MCF 10A (cell line): ENCODE measurements around the gene LDLRAD4. TPM values are rescaled to one million over a fixed set of nuclear protein-coding genes. Genes with fewer than 3 reads are reported as not detected.

Experiments used
- BruUV-seq: library from RNA; stranded (reverse); fragments of 400-500 nt; replicated peaks from 2 replicates; lab custom pipeline; 2021; lab: Mats Ljungman, UMichigan
- CTCF ChIA-PET: fragments of 300-600 bp; sonication (Branson Sonifier 250); formaldehyde crosslinking; extraction: SDS; loops from one replicate; lab custom pipeline; 2021; ENCODE audit warnings: antibody characterized with exemption, inconsistent platforms; lab: Yijun Ruan, JAX
- POLR2A ChIA-PET: fragments of 300-600, 350-650 bp; sonication (Branson Sonifier 250); formaldehyde crosslinking; extraction: SDS; loops from one replicate; lab custom pipeline; 2020; ENCODE audit warnings: antibody characterized with exemption, inconsistent platforms; lab: Yijun Ruan, JAX
- DNase-seq: peaks from one replicate; pipeline ENCODE4 v3.0.0-alpha.2; 2018; ENCODE audit not compliant: unreplicated experiment
- H3K27ac Mint-ChIP-seq: one replicate; pipeline ENCODE4 v1.8.0; 2022; ENCODE audit warnings: mild to moderate bottlenecking, low read depth, mixed read lengths; ENCODE audit not compliant: unreplicated experiment
- H3K27me3 Mint-ChIP-seq: one replicate; pipeline ENCODE4 v1.8.0; 2022; ENCODE audit warnings: mixed read lengths; ENCODE audit not compliant: insufficient read depth, unreplicated experiment
- H3K36me3 Mint-ChIP-seq: one replicate; pipeline ENCODE4 v1.8.0; 2022; ENCODE audit warnings: mild to moderate bottlenecking, moderate library complexity, mixed read lengths; ENCODE audit not compliant: insufficient read depth, unreplicated experiment
- H3K4me1 Mint-ChIP-seq: one replicate; pipeline ENCODE4 v1.8.0; 2022; ENCODE audit warnings: mixed read lengths; ENCODE audit not compliant: insufficient read depth, unreplicated experiment
- H3K4me3 Mint-ChIP-seq: one replicate; pipeline ENCODE4 v1.8.0; 2022; ENCODE audit warnings: mild to moderate bottlenecking, moderate library complexity, mixed read lengths; ENCODE audit not compliant: unreplicated experiment
- H3K9me3 Mint-ChIP-seq: one replicate; pipeline ENCODE4 v1.8.0; 2022; ENCODE audit warnings: mixed read lengths; ENCODE audit not compliant: unreplicated experiment
- intact Hi-C: fragments of 100-400 bp; cut with micrococcal nuclease; formaldehyde crosslinking; loops from 2 replicates; pipeline ENCODE4 v1.14.1; 2022
- total RNA-seq: library from RNA; stranded (reverse); gene quantifications from 2 replicates; pipeline ENCODE4 v1.2.3, GENCODE V29; 2022
- TF ChIP-seq, protein P1 (sequence below): fragments of 200-600 bp; IDR thresholded peaks from one replicate; pipeline ENCODE4 v1.8.0; 2022; ENCODE audit warnings: antibody characterized with exemption, mild to moderate bottlenecking; ENCODE audit not compliant: unreplicated experiment

LDLRAD4 gene
- total RNA-seq, 1 experiment from 2014 or later = not detected

DNA sequence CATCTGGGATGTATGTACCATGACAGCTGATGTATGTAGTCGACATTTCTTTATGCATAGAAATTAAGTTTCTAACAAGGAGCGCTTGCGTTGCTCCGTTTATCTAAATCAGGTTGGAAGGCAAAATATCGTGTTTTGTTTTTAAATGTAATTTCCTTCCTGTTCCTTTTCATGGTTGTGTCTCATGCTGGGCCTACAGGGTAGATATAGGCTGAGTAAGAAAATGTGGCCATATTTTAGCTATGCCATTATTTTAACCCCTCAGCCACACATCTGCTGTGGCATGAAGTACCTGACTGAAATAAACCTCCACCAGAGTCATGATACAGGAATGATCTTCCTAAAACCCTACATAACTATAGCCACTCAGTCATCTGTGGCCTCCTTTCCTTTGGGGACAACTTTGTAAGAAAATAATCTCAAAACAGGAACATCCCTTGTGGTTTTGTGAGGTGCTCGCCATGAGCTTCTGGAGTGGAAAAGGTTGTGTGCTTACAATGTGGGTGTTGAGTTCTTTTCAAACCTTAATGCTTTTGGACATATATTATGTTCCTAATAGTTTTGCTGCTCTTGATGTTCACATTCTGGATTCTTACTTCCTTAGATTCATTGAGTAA lies 293.5 kb downstream of the LDLRAD4 start:
- CTCF ChIA-PET = no interaction called here
- no peak overlapping the region for H3K4me3 Mint-ChIP-seq
- no peaks in the 10 kb centered on the region for H3K4me1 Mint-ChIP-seq
- POLR2A ChIA-PET = no interaction called here
- peaks cover 18% of the 10 kb centered on the region for H3K27me3 Mint-ChIP-seq
- H3K27ac Mint-ChIP-seq = no peak overlapping the region
- no TSS peak for BruUV-seq
- no peak for DNase-seq
- intact Hi-C loops = no loop called here
- H3K9me3 Mint-ChIP-seq = no peaks in the 10 kb centered on the region
- TF ChIP-seq, protein P1, sequence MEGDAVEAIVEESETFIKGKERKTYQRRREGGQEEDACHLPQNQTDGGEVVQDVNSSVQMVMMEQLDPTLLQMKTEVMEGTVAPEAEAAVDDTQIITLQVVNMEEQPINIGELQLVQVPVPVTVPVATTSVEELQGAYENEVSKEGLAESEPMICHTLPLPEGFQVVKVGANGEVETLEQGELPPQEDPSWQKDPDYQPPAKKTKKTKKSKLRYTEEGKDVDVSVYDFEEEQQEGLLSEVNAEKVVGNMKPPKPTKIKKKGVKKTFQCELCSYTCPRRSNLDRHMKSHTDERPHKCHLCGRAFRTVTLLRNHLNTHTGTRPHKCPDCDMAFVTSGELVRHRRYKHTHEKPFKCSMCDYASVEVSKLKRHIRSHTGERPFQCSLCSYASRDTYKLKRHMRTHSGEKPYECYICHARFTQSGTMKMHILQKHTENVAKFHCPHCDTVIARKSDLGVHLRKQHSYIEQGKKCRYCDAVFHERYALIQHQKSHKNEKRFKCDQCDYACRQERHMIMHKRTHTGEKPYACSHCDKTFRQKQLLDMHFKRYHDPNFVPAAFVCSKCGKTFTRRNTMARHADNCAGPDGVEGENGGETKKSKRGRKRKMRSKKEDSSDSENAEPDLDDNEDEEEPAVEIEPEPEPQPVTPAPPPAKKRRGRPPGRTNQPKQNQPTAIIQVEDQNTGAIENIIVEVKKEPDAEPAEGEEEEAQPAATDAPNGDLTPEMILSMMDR = no peak
- H3K36me3 Mint-ChIP-seq = no peaks in the 10 kb centered on the region

DNA sequence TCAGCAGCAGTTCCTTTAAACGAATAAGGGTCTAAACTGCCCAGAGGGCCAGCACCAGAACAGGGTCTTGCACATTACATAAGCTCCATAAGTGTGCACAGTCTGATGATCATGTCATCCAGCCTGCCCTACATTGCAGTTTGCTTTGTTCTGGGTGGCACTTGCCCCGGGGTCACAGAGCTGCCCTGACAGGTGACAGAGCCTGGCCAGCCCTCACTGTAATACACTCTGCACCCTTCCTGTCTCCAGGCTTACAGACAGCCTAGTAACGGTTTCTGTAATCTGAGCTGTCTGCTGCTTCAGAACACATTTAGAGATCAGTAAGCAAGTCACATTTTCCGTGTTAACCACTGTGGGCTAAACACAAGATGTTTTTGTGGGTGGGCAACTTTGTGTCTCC lies 294.5 kb downstream of the LDLRAD4 start:
- CTCF ChIA-PET = interaction anchor here (0.7 kb wide), 1 partner anchor 273 kb away, joined by 3 read pairs; no protein-coding TSS in a partner anchor
- H3K4me3 Mint-ChIP-seq = no peak overlapping the region
- DNase-seq = no peak
- H3K27me3 Mint-ChIP-seq = peaks cover 18% of the 10 kb centered on the region
- no peak overlapping the region for H3K27ac Mint-ChIP-seq
- TF ChIP-seq, protein P1 = no peak
- POLR2A ChIA-PET = no interaction called here
- no peaks in the 10 kb centered on the region for H3K4me1 Mint-ChIP-seq
- H3K9me3 Mint-ChIP-seq = peaks cover 3% of the 10 kb centered on the region
- no peaks in the 10 kb centered on the region for H3K36me3 Mint-ChIP-seq
- intact Hi-C loops = no loop called here
- no TSS peak for BruUV-seq

DNA sequence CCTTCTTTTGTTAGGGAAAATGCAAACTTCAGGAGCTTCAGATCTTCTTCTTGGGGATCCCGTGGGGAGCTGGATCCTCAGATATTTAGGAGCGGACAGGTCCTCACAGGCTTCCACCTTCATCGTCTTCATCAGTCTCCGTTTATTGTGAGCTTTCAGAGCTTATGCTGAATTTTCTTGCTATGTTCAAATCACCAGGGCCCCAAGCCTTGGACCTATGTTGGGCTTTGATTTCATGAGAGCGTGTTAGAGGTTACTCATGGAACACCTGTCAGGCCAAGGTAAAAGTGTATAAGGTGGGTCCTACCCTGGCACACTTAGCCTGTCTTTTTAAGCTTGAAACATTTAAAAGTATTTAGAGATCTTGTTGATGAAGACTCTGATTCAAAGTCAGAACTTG lies 294.9 kb downstream of the LDLRAD4 start:
- Mint-ChIP-seq H3K27me3 (peaks cover 18% of the 10 kb centered on the region), H3K9me3 (peaks cover 8% of the 10 kb centered on the region), H3K27ac (no peak overlapping the region), H3K4me3 (no peak overlapping the region), H3K36me3 (no peaks in the 10 kb centered on the region), H3K4me1 (no peaks in the 10 kb centered on the region)
- POLR2A ChIA-PET = no interaction called here
- CTCF ChIA-PET = interaction anchor here (0.7 to 1.1 kb wide), 2 partner anchors 45 to 273 kb away, joined by 3 to 5 read pairs; no protein-coding TSS in a partner anchor
- intact Hi-C loops = no loop called here
- TF ChIP-seq, protein P1 = no peak
- BruUV-seq = no TSS peak
- no peak for DNase-seq

DNA sequence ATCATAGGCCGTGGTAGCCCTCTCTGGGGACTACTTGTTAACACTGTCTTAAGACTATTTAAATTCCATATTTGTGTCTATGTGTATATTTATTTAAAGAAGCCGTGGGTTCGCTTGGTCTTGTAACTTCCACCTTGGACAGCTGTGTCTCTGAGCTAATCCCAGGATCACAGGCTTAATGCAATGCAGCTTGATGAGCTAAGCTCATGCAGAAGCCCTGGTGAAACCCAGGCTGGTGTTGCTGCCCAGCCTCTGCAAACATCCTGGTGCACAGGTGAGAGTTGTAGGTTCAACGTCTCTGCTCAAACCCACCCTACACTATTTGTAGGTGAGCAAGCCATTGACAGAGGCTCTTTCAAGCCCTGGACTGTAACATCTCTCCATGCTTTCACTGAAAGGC lies 296.0 kb downstream of the LDLRAD4 start:
- Mint-ChIP-seq H3K4me1 (no peaks in the 10 kb centered on the region), H3K4me3 (no peak overlapping the region), H3K27me3 (peaks cover 18% of the 10 kb centered on the region), H3K27ac (no peak overlapping the region), H3K9me3 (peaks cover 16% of the 10 kb centered on the region), H3K36me3 (no peaks in the 10 kb centered on the region)
- TF ChIP-seq, protein P1 = no peak
- ChIA-PET CTCF (interaction anchor here (0.6 to 1.1 kb wide), 2 partner anchors 9 to 44 kb away, joined by 3 to 5 read pairs; no protein-coding TSS in a partner anchor), POLR2A (no interaction called here)
- intact Hi-C loops = no loop called here
- no TSS peak for BruUV-seq
- DNase-seq = no peak
